SK-N-MC (cell line): ENCODE measurements around the gene MMAB.

Experiments used
- EZH2 ChIP-seq: fragments of 200-600 bp; sonication (generic); IDR thresholded peaks from one replicate; pipeline ENCODE4 v1.6.1; 2017; ENCODE audit warnings: antibody characterized with exemption
- FOXP2 ChIP-seq: optimal IDR thresholded peaks from 2 replicates; pipeline ENCODE3; 2011; ENCODE audit warnings: mild to moderate bottlenecking, moderate library complexity; ENCODE audit not compliant: insufficient read depth; ENCODE audit errors: extremely low read length, control extremely low read depth
- POLR2AphosphoS5 ChIP-seq: IDR thresholded peaks from 2 replicates; pipeline ENCODE4 v1.6.1; 2012; ENCODE audit warnings: mild to moderate bottlenecking, low read depth, low read length, borderline replicate concordance

GRCh38 chr12:109533487-109533740 lies 39.9 kb downstream of the MMAB start:
- TF ChIP-seq EZH2 (no peak), POLR2AphosphoS5 (no peak), FOXP2 (no peak)
